Lower leg skin (tissue), 4 donors: ENCODE data around the gene TMEM174. TPM values are rescaled to one million over a fixed set of nuclear protein-coding genes. Genes with fewer than 3 reads are reported as not detected.

Source experiments
- DNase-seq, 2 donors: peaks; one replicate each; pipeline ENCODE4 v3.0.0-alpha.2; 2019; ENCODE audit warnings: low spot score in 2 of 2
- H3K4me3 ChIP-seq: fragments of 200-600 bp; sonication (generic); 2 replicates; pipeline ENCODE4 v1.5.1; 2017; ENCODE audit warnings: mild to moderate bottlenecking, low read depth; ENCODE audit not compliant: poor library complexity, severe bottlenecking
- CTCF ChIP-seq, 3 donors: fragments of 450-650 bp; IDR thresholded peaks; one replicate each; pipeline ENCODE4 v1.5.1; 2016; ENCODE audit warnings: antibody characterized with exemption in 3 of 3, mild to moderate bottlenecking in 3 of 3, moderate library complexity in 2 of 3
- POLR2A ChIP-seq, 2 donors: fragments of 450-650 bp; IDR thresholded peaks; one replicate each; pipeline ENCODE4 v1.6.1; 2016 to 2017; ENCODE audit warnings: antibody characterized with exemption in 2 of 2, mild to moderate bottlenecking in 1 of 2, moderate library complexity in 1 of 2
- WGBS, 2 donors: methylation state at CpG; one replicate each; pipeline ENCODE4 v1.1.5; 2018; 5-methylcytosine and 5-hydroxymethylcytosine counted together
- intact Hi-C: fragments of 100-400 bp; cut with DNase I; formaldehyde crosslinking; loops from one replicate; pipeline ENCODE4 v1.15.0; 2023; ENCODE audit warnings: low total_unique reads
- total RNA-seq, 4 donors: library from RNA; depleted of rRNA; stranded (reverse); fragments of >200 nt; gene quantifications; one replicate each; pipeline ENCODE4 v1.1.0, GENCODE V29; 2016

Gene TMEM174
- total RNA-seq, 4 donors from 2014 or later: not detected

GRCh38 chr5:73149540-73149939, 23.5 kb upstream of the TMEM174 start:
- no peak for DNase-seq
- 58 to 75% methylated on average over 3 of the region's 3 CpGs for WGBS, 2 donors
- TF ChIP-seq POLR2A (IDR thresholded peaks at IDR 0.05) (no peak), CTCF (IDR thresholded peaks at IDR 0.05) (no peak)
- H3K4me3 ChIP-seq: no peak overlapping the region
- intact Hi-C loops: no loop called here

GRCh38 chr5:73150876-73151275, 22.1 kb upstream of the TMEM174 start:
- intact Hi-C loops: no loop called here
- WGBS, 2 donors: 75 to 85% methylated on average over 7 of the region's 7 CpGs
- H3K4me3 ChIP-seq: no peak overlapping the region
- no peak for DNase-seq
- TF ChIP-seq POLR2A (IDR thresholded peaks at IDR 0.05) (no peak), CTCF (IDR thresholded peaks at IDR 0.05) (no peak)

- DNase-seq: no peak
- intact Hi-C loops: no loop called here
- TF ChIP-seq CTCF (IDR thresholded peaks at IDR 0.05) (no peak), POLR2A (IDR thresholded peaks at IDR 0.05) (no peak)
- no peak overlapping the region for H3K4me3 ChIP-seq
- WGBS, 2 donors: 71 to 75% methylated on average over 5 of the region's 5 CpGs
Measured at GRCh38 chr5:73151766-73152410, 21.1 kb upstream of the TMEM174 start.

GRCh38 chr5:73152411-73153388, 20.3 kb upstream of the TMEM174 start:
- TF ChIP-seq CTCF (IDR thresholded peaks at IDR 0.05) (no peak), POLR2A (IDR thresholded peaks at IDR 0.05) (no peak)
- 78 to 82% methylated on average over 14 of the region's 14 CpGs for WGBS, 2 donors
- H3K4me3 ChIP-seq: no peak overlapping the region
- DNase-seq: no peak
- intact Hi-C loops: no loop called here

GRCh38 chr5:73153513-73153912, 19.5 kb upstream of the TMEM174 start:
- no peak overlapping the region for H3K4me3 ChIP-seq
- TF ChIP-seq CTCF (IDR thresholded peaks at IDR 0.05) (no peak), POLR2A (IDR thresholded peaks at IDR 0.05) (no peak)
- no peak for DNase-seq
- intact Hi-C loops: no loop called here
- 74 to 76% methylated on average over 7 of the region's 7 CpGs for WGBS, 2 donors
